HUES64 (cell line): ENCODE results near the gene GRM6. TPM values are rescaled to one million over a fixed set of nuclear protein-coding genes. Genes with fewer than 3 reads are reported as not detected.

Source experiments
- H3K27ac ChIP-seq: 2 replicates; pipeline ENCODE4 v1.7.0; 2013; ENCODE audit warnings: low read depth, low read length, inconsistent platforms
- H3K27me3 ChIP-seq: 2 replicates; pipeline ENCODE4 v1.6.1; 2013; ENCODE audit warnings: mild to moderate bottlenecking, low read length; ENCODE audit not compliant: insufficient read depth
- H3K36me3 ChIP-seq: 2 replicates; pipeline ENCODE4 v1.6.1; 2013; ENCODE audit warnings: mild to moderate bottlenecking, low read length; ENCODE audit not compliant: insufficient read depth
- H3K4me1 ChIP-seq: 2 replicates; pipeline ENCODE4 v1.6.1; 2013; ENCODE audit warnings: mild to moderate bottlenecking, low read length, moderate library complexity; ENCODE audit not compliant: insufficient read depth
- H3K4me3 ChIP-seq: 2 replicates; pipeline ENCODE4 v1.5.1; 2013; ENCODE audit warnings: mild to moderate bottlenecking, low read length, moderate library complexity
- H3K9ac ChIP-seq: 2 replicates; pipeline ENCODE4 v1.6.1; 2013; ENCODE audit warnings: mild to moderate bottlenecking, low read depth, low read length
- H3K9me3 ChIP-seq: 2 replicates; pipeline ENCODE4 v1.6.1; 2013; ENCODE audit warnings: low read depth, low read length; ENCODE audit not compliant: insufficient read depth
- WGBS: fragments of 150-250, 120-280 bp; methylation state at CpG from one replicate; pipeline ENCODE4 v1.1.7; 2013; ENCODE audit warnings: missing lambda C conversion rate; 5-methylcytosine and 5-hydroxymethylcytosine counted together
- polyA plus RNA-seq, 2 experiments: library from polyadenylated mRNA; stranded (reverse); fragments of 50-300 nt; gene quantifications; one replicate each; pipeline ENCODE4 v1.2.3, GENCODE V29; 2013

The GRM6 gene
- polyA plus RNA-seq (2013, experiment 1 of 2), result not detected
- not detected for polyA plus RNA-seq (2013, experiment 2 of 2)

DNA sequence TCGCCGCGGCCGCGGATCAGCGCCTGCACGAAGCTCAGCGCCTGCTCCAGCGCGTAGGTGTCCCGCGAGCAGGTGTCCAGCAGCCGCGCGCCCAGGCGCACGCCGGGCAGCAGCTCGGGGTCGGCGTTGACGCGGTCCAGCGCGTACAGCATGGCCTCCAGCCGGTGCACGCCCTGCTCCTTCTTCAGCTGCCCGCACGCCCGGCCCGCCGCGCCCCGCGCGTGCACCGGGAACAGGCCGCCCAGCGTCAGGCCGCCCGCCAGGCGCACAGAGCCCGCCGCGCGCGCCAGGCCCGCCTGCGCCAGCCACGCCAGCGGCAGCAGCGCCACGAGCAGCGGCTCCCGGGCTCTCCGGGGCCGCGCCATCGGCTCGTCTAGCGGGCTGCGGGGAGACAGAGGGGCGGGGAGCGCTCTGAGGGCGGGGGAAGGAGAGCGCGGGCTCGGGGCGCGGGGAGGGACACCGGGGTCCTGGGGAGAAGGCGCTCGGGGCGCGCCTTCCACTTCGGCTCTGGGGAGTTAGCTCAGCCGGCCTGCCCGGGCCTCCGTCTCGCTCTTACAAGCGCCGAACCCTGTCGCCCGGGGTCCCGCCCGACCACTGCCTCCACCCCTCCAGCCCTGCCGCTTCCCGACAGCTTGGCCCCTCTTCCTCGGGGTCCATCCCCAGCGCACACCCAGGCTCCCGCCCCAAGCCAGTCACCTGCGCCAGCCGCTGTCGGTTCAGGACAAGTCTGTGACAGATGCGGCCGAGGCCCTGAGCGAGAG, at the start of gene GRM6:
TSS of gene GRM6 (minus strand) at position 741 of the 761 bp plus-strand sequence. CDS start at position 365, 376 bp downstream.
- peaks cover 19% of the 10 kb centered on the region; the same call in 1 of the 2 replicates for H3K9me3 ChIP-seq
- WGBS, result 59% methylated on average over 97 of the region's 97 CpGs
- H3K36me3 ChIP-seq, result no peaks in the 10 kb centered on the region
- no peak within 1 kb of the TSS; the same call in 1 of the 2 replicates for H3K9ac ChIP-seq
- H3K4me3 ChIP-seq, result peak within 1 kb of the TSS; percentile 46
- H3K4me1 ChIP-seq, result 0 out of 2 replicates have a peak, but pooled peaks cover 5% of the 10 kb centered on the region
- H3K27me3 ChIP-seq, result peaks cover 50% of the 10 kb centered on the region
- no peak within 1 kb of the TSS for H3K27ac ChIP-seq

- H3K4me3 ChIP-seq, result no peak overlapping the region
These were observed 49.6 kb upstream of the GRM6 start for GRCh38 chr5:179044765-179045164.

DNA sequence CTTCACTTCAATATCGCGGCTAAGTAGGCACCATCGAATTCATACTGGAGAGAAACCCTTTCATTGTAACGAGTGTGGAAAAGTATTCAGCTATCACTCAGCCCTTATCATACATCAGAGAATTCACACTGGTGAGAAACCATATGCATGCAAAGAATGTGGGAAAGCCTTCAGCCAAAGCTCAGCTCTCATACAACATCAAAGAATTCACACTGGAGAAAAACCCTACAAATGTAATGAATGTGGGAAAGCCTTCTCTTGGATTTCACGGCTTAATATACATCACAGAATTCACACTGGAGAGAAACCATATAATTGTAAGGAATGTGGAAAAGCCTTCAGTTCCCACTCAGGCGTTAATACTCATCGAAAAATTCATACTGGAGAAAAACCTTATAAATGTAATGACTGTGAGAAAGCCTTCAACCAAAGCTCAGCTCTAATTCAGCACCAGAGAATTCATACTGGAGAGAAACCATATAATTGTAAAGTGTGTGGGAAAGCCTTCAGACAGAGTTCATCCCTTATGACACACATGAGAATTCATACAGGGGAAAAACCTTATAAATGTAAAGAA, 38.0 kb upstream of the GRM6 start:
- Histone ChIP-seq H3K9me3 (peaks cover 94% of the 10 kb centered on the region), H3K27me3 (no peaks in the 10 kb centered on the region), H3K36me3 (peaks cover 61% of the 10 kb centered on the region), H3K4me3 (no peak overlapping the region), H3K27ac (no peak overlapping the region), H3K9ac (no peak overlapping the region), H3K4me1 (no peaks in the 10 kb centered on the region)
- WGBS, result 95% methylated on average over 4 of the region's 7 CpGs

More at GRCh38 chr5:179044765-179045164, 49.6 kb upstream of the GRM6 start:
- Histone ChIP-seq H3K27me3 (no peaks in the 10 kb centered on the region), H3K36me3 (no peaks in the 10 kb centered on the region), H3K9me3 (peaks cover 71% of the 10 kb centered on the region), H3K27ac (no peak overlapping the region), H3K9ac (no peak overlapping the region), H3K4me1 (no peaks in the 10 kb centered on the region)
- 81% methylated on average over 2 of the region's 2 CpGs for WGBS

- Histone ChIP-seq H3K27ac (peak within 1 kb of the TSS; percentile 54; the same call in 1 of the 2 replicates), H3K9ac (peak within 1 kb of the TSS; percentile 73), H3K27me3 (no peaks in the 10 kb centered on the region), H3K4me1 (no peaks in the 10 kb centered on the region), H3K9me3 (peaks cover 44% of the 10 kb centered on the region), H3K4me3 (peak within 1 kb of the TSS; percentile 72), H3K36me3 (peaks cover 27% of the 10 kb centered on the region)
- WGBS, result 24% methylated on average over 71 of the region's 72 CpGs
These were observed 28.5 kb upstream of the GRM6 start, which contains the start of gene ZNF879 for GRCh38 chr5:179023528-179024189. Gene ZNF879, plus strand, starts transcription at chr5:179023804. Its CDS starts 1,201 bp downstream, at chr5:179025005.

GRCh38 chr5:179008667-179009066, 13.5 kb upstream of the GRM6 start:
- WGBS, result 33% methylated on average over 1 of the region's 1 CpG
- Histone ChIP-seq H3K27ac (no peak overlapping the region), H3K9ac (no peak overlapping the region), H3K4me1 (no peaks in the 10 kb centered on the region), H3K27me3 (no peaks in the 10 kb centered on the region), H3K36me3 (no peaks in the 10 kb centered on the region), H3K4me3 (no peak overlapping the region), H3K9me3 (peaks cover 87% of the 10 kb centered on the region)

- no peak overlapping the region for H3K4me3 ChIP-seq
- peaks cover 88% of the 10 kb centered on the region for H3K9me3 ChIP-seq
- WGBS, result 89% methylated on average over 2 of the region's 2 CpGs
- no peak overlapping the region for H3K9ac ChIP-seq
- H3K27me3 ChIP-seq, result no peaks in the 10 kb centered on the region
- no peaks in the 10 kb centered on the region for H3K4me1 ChIP-seq
- H3K36me3 ChIP-seq, result no peaks in the 10 kb centered on the region
- no peak overlapping the region for H3K27ac ChIP-seq
These were observed 11.4 kb upstream of the GRM6 start for GRCh38 chr5:179006564-179006963.

DNA sequence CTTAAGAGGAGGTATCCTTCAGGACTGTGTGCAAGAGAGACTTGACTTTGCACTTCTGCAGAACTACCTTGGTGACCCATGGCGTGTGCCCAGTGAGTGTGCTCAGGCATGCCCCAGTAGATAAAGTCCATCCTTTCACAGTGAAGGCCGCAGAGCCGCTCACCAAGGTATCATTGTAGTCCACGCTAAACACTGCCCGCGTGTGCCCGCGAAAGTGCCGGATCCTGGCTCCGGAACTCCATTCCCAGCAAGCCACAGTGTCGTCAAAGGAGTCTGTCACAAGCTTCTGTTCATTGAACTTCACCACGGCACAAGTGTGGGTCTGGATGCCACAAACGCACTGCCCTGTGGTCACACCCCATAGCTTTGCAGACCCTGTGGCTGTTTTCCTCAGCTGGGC, 3.3 kb upstream of the GRM6 start:
- WGBS, result 91% methylated on average over 13 of the region's 13 CpGs
- peaks cover 40% of the 10 kb centered on the region for H3K27me3 ChIP-seq
- H3K27ac ChIP-seq, result no peak overlapping the region

GRCh38 chr5:178997191-178997590, 2.1 kb upstream of the GRM6 start:
- Histone ChIP-seq H3K9me3 (peaks cover 23% of the 10 kb centered on the region), H3K27me3 (peaks cover 50% of the 10 kb centered on the region), H3K4me3 (no peak overlapping the region), H3K9ac (no peak overlapping the region), H3K36me3 (no peaks in the 10 kb centered on the region), H3K4me1 (0 out of 2 replicates have a peak, but pooled peaks cover 5% of the 10 kb centered on the region), H3K27ac (no peak overlapping the region)
- 81% methylated on average over 6 of the region's 6 CpGs for WGBS

More for the DNA sequence above, 3.3 kb upstream of the GRM6 start:
- peaks cover 34% of the 10 kb centered on the region for H3K9me3 ChIP-seq
- no peaks in the 10 kb centered on the region for H3K36me3 ChIP-seq
- no peak overlapping the region for H3K9ac ChIP-seq
- H3K4me3 ChIP-seq, result no peak overlapping the region
- H3K4me1 ChIP-seq, result 0 out of 2 replicates have a peak, but pooled peaks cover 5% of the 10 kb centered on the region

DNA sequence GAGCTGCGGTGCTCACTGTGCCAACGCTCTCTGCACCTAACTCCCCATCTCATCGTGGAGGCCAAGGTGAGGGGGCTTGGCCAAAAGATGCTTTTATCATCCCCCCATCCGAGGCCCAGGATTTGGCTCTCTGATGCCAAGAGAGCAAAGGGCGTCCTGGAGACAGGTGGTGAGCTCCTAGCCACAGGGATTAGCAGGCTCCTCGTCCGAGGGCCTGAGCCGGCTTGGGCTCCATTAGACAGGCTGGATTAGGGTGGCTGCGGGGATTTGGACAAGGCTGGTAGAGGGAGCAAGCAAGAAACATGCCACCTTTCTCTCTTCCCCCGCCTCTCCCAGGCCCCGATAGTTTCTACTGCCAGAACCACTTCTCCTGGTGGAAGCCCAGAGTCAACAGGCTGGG, 1.0 kb upstream of the GRM6 start:
- 87% methylated on average over 11 of the region's 11 CpGs for WGBS
- Histone ChIP-seq H3K27ac (no peak overlapping the region), H3K4me3 (no peak overlapping the region), H3K9ac (no peak overlapping the region), H3K9me3 (peaks cover 19% of the 10 kb centered on the region), H3K27me3 (peaks cover 50% of the 10 kb centered on the region), H3K36me3 (no peaks in the 10 kb centered on the region), H3K4me1 (0 out of 2 replicates have a peak, but pooled peaks cover 5% of the 10 kb centered on the region)

DNA sequence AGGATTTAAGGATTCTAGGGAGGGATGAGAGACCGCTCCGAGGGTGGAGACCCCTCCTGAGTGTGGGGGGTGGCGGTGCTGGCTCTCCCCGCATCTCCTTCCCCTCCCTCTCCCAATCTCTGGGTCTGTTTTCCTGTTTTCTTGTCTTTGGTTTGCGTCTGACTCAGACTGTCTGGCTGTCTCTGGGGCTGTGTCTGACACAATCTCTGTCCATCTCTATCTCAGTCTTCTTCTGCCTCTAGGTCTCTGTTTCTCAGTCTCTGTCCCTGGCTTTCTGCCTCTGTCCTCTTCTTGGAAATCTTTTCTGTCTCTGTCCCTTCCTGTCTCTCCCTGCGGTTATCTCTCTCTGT, 196 bp upstream of the GRM6 start:
- Histone ChIP-seq H3K36me3 (no peaks in the 10 kb centered on the region), H3K9me3 (peaks cover 17% of the 10 kb centered on the region; the same call in 1 of the 2 replicates), H3K4me3 (peak overlapping the region; percentile 46), H3K27ac (no peak overlapping the region), H3K27me3 (peaks cover 50% of the 10 kb centered on the region), H3K4me1 (0 out of 2 replicates have a peak, but pooled peaks cover 5% of the 10 kb centered on the region), H3K9ac (no peak overlapping the region)
- WGBS, result 56% methylated on average over 6 of the region's 6 CpGs
